SK-N-SH (cell line): ENCODE measurements around the gene RBCK1. TPM values are rescaled to one million over a fixed set of nuclear protein-coding genes. Genes with fewer than 3 reads are reported as not detected.

ENCODE experiments used
- CTCF ChIA-PET: fragments of 300-600, 350-600 bp; formaldehyde crosslinking; extraction: SDS; loops from one replicate; lab custom pipeline; 2021; lab: Yijun Ruan, JAX
- POLR2A ChIA-PET: fragments of 350-600 bp; sonication (Branson Sonifier 250); formaldehyde crosslinking; extraction: SDS; loops from one replicate; lab custom pipeline; 2020; ENCODE audit warnings: antibody characterized with exemption, inconsistent platforms; lab: Yijun Ruan, JAX
- DNase-seq: peaks from one replicate; pipeline ENCODE4 v3.0.0; 2012
- H2AFZ ChIP-seq: fragments of 200-600 bp; sonication (generic); 2 replicates; pipeline ENCODE4 v1.8.1; 2016; ENCODE audit warnings: antibody characterized with exemption, mild to moderate bottlenecking, low read depth
- H3F3A ChIP-seq: fragments of 200-600 bp; sonication (generic); replicated peaks from 2 replicates; pipeline ENCODE3; 2016; ENCODE audit warnings: antibody characterized with exemption, mild to moderate bottlenecking; ENCODE audit not compliant: insufficient read depth
- H3K27ac ChIP-seq, 2 experiments: fragments of 200-500 bp in 1 of 2; fragments of 200-600 bp in 1 of 2; sonication (Bioruptor generic) in 1 of 2; sonication (generic), shearing (Covaris generic) in 1 of 2; 2 replicates each; pipeline versions ENCODE4 v1.5.1 to v1.6.1; 2014 to 2016; ENCODE audit warnings: low read depth in 2 of 2, inconsistent platforms in 1 of 2, low read length in 1 of 2, mild to moderate bottlenecking in 1 of 2, mixed read lengths in 1 of 2
- H3K27me3 ChIP-seq: fragments of 200-600 bp; sonication (generic), shearing (Covaris generic); 2 replicates; pipeline ENCODE4 v1.6.1; 2016; ENCODE audit warnings: mixed run types; ENCODE audit not compliant: insufficient read depth
- H3K36me3 ChIP-seq, 2 experiments: fragments of 200-500 bp in 1 of 2; fragments of 200-600 bp in 1 of 2; sonication (Bioruptor generic) in 1 of 2; sonication (generic) in 1 of 2; replicated peaks in 1 of 2; 2 replicates each; pipeline versions ENCODE3 to v1.5.1; 2014 to 2016; ENCODE audit warnings: low read length in 1 of 2, mild to moderate bottlenecking in 1 of 2; ENCODE audit not compliant: insufficient read depth in 2 of 2, control insufficient read depth in 1 of 2
- H3K4me1 ChIP-seq, 2 experiments: fragments of 200-500 bp in 1 of 2; fragments of 200-600 bp in 1 of 2; sonication (Bioruptor generic) in 1 of 2; sonication (generic), shearing (Covaris generic) in 1 of 2; 2 replicates each; pipeline versions ENCODE4 v1.5.1 to v1.6.1; 2014 to 2016; ENCODE audit warnings: low read depth in 1 of 2, low read length in 1 of 2, mixed run types in 1 of 2; ENCODE audit not compliant: insufficient read depth in 2 of 2, control insufficient read depth in 1 of 2
- H3K4me2 ChIP-seq: fragments of 200-600 bp; sonication (generic), shearing (Covaris generic); 2 replicates; pipeline ENCODE4 v1.6.1; 2017; ENCODE audit warnings: mixed run types
- H3K4me3 ChIP-seq, 2 experiments: fragments of 200-500 bp in 1 of 2; fragments of 200-600 bp in 1 of 2; sonication (Bioruptor generic) in 1 of 2; sonication (generic), shearing (Covaris generic) in 1 of 2; 2 replicates each; pipeline versions ENCODE4 v1.5.1 to v1.8.1; 2014 to 2016; ENCODE audit warnings: low read depth in 2 of 2, inconsistent platforms in 1 of 2, low read length in 1 of 2, mild to moderate bottlenecking in 1 of 2, mixed read lengths in 1 of 2, moderate library complexity in 1 of 2
- H3K79me2 ChIP-seq: fragments of 200-600 bp; sonication (generic); 2 replicates; pipeline ENCODE4 v1.8.1; 2017; ENCODE audit warnings: mild to moderate bottlenecking; ENCODE audit not compliant: insufficient read depth
- H3K9ac ChIP-seq: fragments of 200-600 bp; sonication (generic); 2 replicates; pipeline ENCODE4 v1.6.1; 2017; ENCODE audit warnings: mixed run types
- H3K9me2 ChIP-seq: fragments of 200-600 bp; sonication (generic); 2 replicates; pipeline ENCODE4 v1.6.1; 2017; ENCODE audit warnings: mixed run types
- H3K9me3 ChIP-seq: fragments of 200-600 bp; sonication (generic); 2 replicates; pipeline ENCODE4 v1.6.1; 2017; ENCODE audit warnings: mixed run types, mild to moderate bottlenecking, moderate library complexity
- H4K20me1 ChIP-seq: fragments of 200-600 bp; sonication (generic); 2 replicates; pipeline ENCODE4 v1.6.1; 2017; ENCODE audit warnings: mild to moderate bottlenecking, mixed run types; ENCODE audit not compliant: insufficient read depth
- CHD2 ChIP-seq: fragments of 150-350 bp; IDR thresholded peaks from 2 replicates; pipeline ENCODE4 v1.6.1; 2018; ENCODE audit warnings: low read length; ENCODE audit not compliant: partially characterized antibody
- EP300 ChIP-seq, 2 experiments: IDR thresholded peaks; 2 replicates each; pipeline versions ENCODE4 v1.4.0 to v1.6.1; 2012; ENCODE audit warnings: borderline replicate concordance in 1 of 2, low read depth in 1 of 2, low read length in 1 of 2
- EZH2phosphoT487 ChIP-seq: fragments of 200-600 bp; sonication (generic); IDR thresholded peaks from 2 replicates; pipeline ENCODE4 v1.6.1; 2017; ENCODE audit warnings: low read depth, mixed run types, mild to moderate bottlenecking, antibody characterized with exemption, moderate library complexity, borderline replicate concordance
- GATA2 ChIP-seq: sonication (generic); formaldehyde crosslinking; IDR thresholded peaks from 2 replicates; pipeline ENCODE4 v1.5.0; 2020; ENCODE audit warnings: mild to moderate bottlenecking, missing genetic modification reagents
- JUND ChIP-seq: IDR thresholded peaks from 2 replicates; pipeline ENCODE4 v1.4.0; 2012
- NFIC ChIP-seq: IDR thresholded peaks from 2 replicates; pipeline ENCODE4 v1.4.0; 2012; ENCODE audit warnings: borderline replicate concordance
- POLR2AphosphoS5 ChIP-seq: IDR thresholded peaks from 2 replicates; pipeline ENCODE4 v1.6.1; 2012; ENCODE audit warnings: low read depth, low read length
- RCOR1 ChIP-seq: fragments of 150-350 bp; IDR thresholded peaks from 2 replicates; pipeline ENCODE4 v1.6.1; 2017; ENCODE audit warnings: antibody characterized with exemption, low read length
- RFX5 ChIP-seq: IDR thresholded peaks from 2 replicates; pipeline ENCODE4 v1.6.1; 2012; ENCODE audit warnings: mild to moderate bottlenecking, improper control_type of control experiment, low read length
- SIN3A ChIP-seq: IDR thresholded peaks from 2 replicates; pipeline ENCODE4 v1.6.1; 2012; ENCODE audit warnings: low read depth, mild to moderate bottlenecking, low read length, moderate library complexity, borderline replicate concordance
- TAF1 ChIP-seq: IDR thresholded peaks from 2 replicates; pipeline ENCODE4 v1.6.1; 2012; ENCODE audit warnings: low read depth, mild to moderate bottlenecking, low read length, moderate library complexity, borderline replicate concordance
- TCF12 ChIP-seq: IDR thresholded peaks from 2 replicates; pipeline ENCODE4 v1.4.0; 2012
- ZBTB33 ChIP-seq: IDR thresholded peaks from 2 replicates; pipeline ENCODE4 v1.4.0; 2012; ENCODE audit warnings: low read depth, borderline replicate concordance
- WGBS: methylation state at CpG from one replicate; pipeline ENCODE4 v1.1.6; 2017; ENCODE audit warnings: low lambda C conversion rate; 5-methylcytosine and 5-hydroxymethylcytosine counted together
- polyA plus RNA-seq, 3 experiments: library from polyadenylated mRNA; depleted of rRNA; stranded (reverse); fragments of >200 nt; gene quantifications; 2 replicates each; pipeline ENCODE4 v1.2.3, GENCODE V29; 2012

Gene RBCK1
- polyA plus RNA-seq, 1 of the 3 experiments (the other 2 are of a cell fraction), result 105 TPM

GRCh38 chr20:412081-412480, 4.0 kb downstream of the RBCK1 start:
- H3K4me1 ChIP-seq, result peaks cover 4 to 15% of the 10 kb centered on the region in 2 experiments; a peak in 1 of 4 replicates
- CTCF ChIA-PET, result interaction anchor here (1.1 kb wide), 1 partner anchor 19 kb away, joined by 5 read pairs; no protein-coding TSS in a partner anchor
- H3F3A ChIP-seq, result peaks cover 5% of the 10 kb centered on the region
- no peak overlapping the region for H3K9ac ChIP-seq
- no peaks in the 10 kb centered on the region for H3K9me3 ChIP-seq
- TF ChIP-seq TAF1, result no peak
- TF ChIP-seq CHD2, result no peak
- no peak for TF ChIP-seq TCF12
- no peak for TF ChIP-seq RCOR1
- TF ChIP-seq EP300 (IDR thresholded peaks at IDR 0.05; ENCODE audit: borderline replicate concordance in 1 of 2, low read depth in 1 of 2, low read length in 1 of 2), result no peak
- no peak for TF ChIP-seq GATA2
- no peaks in the 10 kb centered on the region for H3K27me3 ChIP-seq
- no peak overlapping the region for H3K27ac ChIP-seq
- peaks cover 14 to 55% of the 10 kb centered on the region in 2 experiments for H3K36me3 ChIP-seq
- POLR2A ChIA-PET, result interaction anchor here (0.9 kb wide), 1 partner anchor 15 kb away, joined by 3 read pairs; no protein-coding TSS in a partner anchor
- WGBS, result 97% methylated on average over 3 of the region's 3 CpGs
- peaks cover 11% of the 10 kb centered on the region for H4K20me1 ChIP-seq
- no peak for DNase-seq
- no peaks in the 10 kb centered on the region for H3K9me2 ChIP-seq
- H3K4me3 ChIP-seq, result no peak overlapping the region
- H3K4me2 ChIP-seq, result no peak overlapping the region
- H3K79me2 ChIP-seq, result peaks cover 73% of the 10 kb centered on the region
- no peak overlapping the region for H2AFZ ChIP-seq

GRCh38 chr20:414161-414560, 6.1 kb downstream of the RBCK1 start:
- Histone ChIP-seq H3K4me1 (peaks cover 4 to 8% of the 10 kb centered on the region in 2 experiments; a peak in 1 of 4 replicates), H3K4me3 (no peak overlapping the region), H3K9me2 (no peaks in the 10 kb centered on the region), H3K9me3 (no peaks in the 10 kb centered on the region), H2AFZ (no peak overlapping the region), H3F3A (peaks cover 4% of the 10 kb centered on the region), H3K79me2 (peaks cover 63% of the 10 kb centered on the region), H3K27ac (no peak overlapping the region), H3K9ac (no peak overlapping the region), H3K27me3 (no peaks in the 10 kb centered on the region), H3K4me2 (no peak overlapping the region), H3K36me3 (peaks cover 23 to 59% of the 10 kb centered on the region in 2 experiments), H4K20me1 (peaks cover 11% of the 10 kb centered on the region)
- no peak for DNase-seq
- TF ChIP-seq SIN3A (no peak), POLR2AphosphoS5 (no peak), RCOR1 (no peak), EZH2phosphoT487 (no peak), ZBTB33 (no peak), RFX5 (no peak), NFIC (no peak), JUND (no peak)
- WGBS, result 68% methylated on average over 2 of the region's 2 CpGs
- ChIA-PET CTCF (interaction anchor here (1.2 kb wide), 1 partner anchor 17 kb away, joined by 6 read pairs; no protein-coding TSS in a partner anchor), POLR2A (no interaction called here)
